ENCODE results near the gene VPS13D. TPM values are rescaled to one million over a fixed set of nuclear protein-coding genes. Genes with fewer than 3 reads are reported as not detected.
"Not testable (repeated sequence)": the region's sequence is repeated elsewhere in the genome, so short reads cannot be mapped to it uniquely, and the experiment has no call there.

The VPS13D gene
- polyA plus RNA-seq, 3 donors from 2014 or later: 4.2 to 9.9 (median 6.6) TPM

GRCh38 chr1:12324423-12324822, 94.6 kb downstream of the VPS13D start:
- Mint-ChIP-seq H3K27ac (peak overlapping the region in 1 of 6 donors; percentile 33), H3K36me3 (peaks cover 30 to 53% (median 33%) of the 10 kb centered on the region in 3 donors), H3K27me3 (ENCODE audit: low read depth in 3 of 3) (no peaks in the 10 kb centered on the region), H3K4me1 (peaks cover 0 to 7% of the 10 kb centered on the region in 2 donors), H3K9me3 (no peaks in the 10 kb centered on the region), H3K4me3 (no peak overlapping the region)
- no peak for DNase-seq

DNA sequence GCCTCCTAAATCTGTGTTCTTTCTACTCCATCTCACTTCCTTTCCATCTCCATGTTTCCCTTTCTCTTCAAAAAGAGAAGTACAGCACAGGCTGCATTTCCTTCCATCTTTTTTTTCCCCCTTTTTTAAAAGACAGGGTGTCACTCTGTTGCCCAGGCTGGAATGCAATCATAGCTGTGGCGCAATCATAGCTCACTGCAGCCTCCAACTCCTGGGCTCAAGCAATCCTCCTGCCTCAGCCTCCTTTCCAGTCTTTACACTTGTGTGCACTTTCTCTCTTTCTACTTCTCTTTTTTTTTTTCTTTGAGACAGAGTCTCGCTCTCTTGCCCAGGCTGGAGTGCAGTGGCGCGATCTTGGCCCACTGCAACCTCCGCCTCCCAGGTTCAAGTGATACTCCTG, 95.1 kb downstream of the VPS13D start:
- H3K27me3 Mint-ChIP-seq (ENCODE audit: low read depth in 3 of 3); H3K4me1 Mint-ChIP-seq; H3K4me3 Mint-ChIP-seq; DNase-seq; H3K9me3 Mint-ChIP-seq; H3K27ac Mint-ChIP-seq: not testable (repeated sequence)
- peaks cover 24 to 51% (median 31%) of the 10 kb centered on the region in 3 donors for H3K36me3 Mint-ChIP-seq

DNA sequence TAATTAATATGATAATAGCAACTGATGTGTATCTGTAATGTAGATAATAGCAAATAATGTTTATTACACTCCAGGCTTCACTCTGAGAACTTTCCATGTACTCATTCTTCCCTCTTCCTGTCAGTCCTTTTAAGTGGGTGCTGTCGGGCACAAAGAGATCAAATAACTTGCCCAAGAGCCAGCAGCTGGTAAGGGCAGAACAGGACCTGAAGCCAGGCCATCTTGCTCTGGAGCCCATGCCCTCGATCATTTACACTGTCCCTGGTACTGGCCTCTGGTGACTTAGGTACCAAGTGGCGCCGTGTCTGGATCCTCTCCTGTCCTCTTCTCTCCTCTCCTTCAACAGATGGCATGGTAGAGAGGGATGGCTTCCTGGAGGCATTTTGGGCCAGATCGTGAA, 97.2 kb downstream of the VPS13D start:
- H3K27ac Mint-ChIP-seq: no peak overlapping the region
- no peak overlapping the region for H3K4me3 Mint-ChIP-seq

DNA sequence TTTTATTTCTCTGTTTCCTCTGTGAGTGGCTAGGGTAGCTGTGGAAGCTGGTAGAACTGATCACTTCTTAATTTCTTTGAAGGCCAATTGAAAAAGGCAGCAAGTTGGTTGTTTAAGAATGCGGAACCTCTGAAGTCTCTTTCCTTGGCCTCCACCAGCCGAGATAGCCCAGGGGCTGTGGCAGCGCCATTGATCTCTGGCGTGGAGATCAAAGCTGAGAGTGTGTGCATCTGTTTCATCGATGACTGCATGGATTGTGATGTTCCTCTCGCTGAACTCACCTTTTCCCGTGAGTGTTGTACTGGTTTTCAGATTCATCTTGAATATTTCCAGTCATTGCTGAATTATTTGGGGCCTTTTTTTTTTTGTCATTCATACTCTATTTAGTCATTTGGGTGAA, 97.7 kb downstream of the VPS13D start:
- Mint-ChIP-seq H3K27me3 (ENCODE audit: low read depth in 3 of 3) (no peaks in the 10 kb centered on the region), H3K4me3 (no peak overlapping the region), H3K9me3 (no peaks in the 10 kb centered on the region), H3K36me3 (peaks cover 23 to 45% (median 28%) of the 10 kb centered on the region in 3 donors), H3K4me1 (no peaks in the 10 kb centered on the region), H3K27ac (no peak overlapping the region)
- no peak for DNase-seq

More for the DNA sequence above, 97.2 kb downstream of the VPS13D start:
- H3K9me3 Mint-ChIP-seq: no peaks in the 10 kb centered on the region
- H3K4me1 Mint-ChIP-seq: no peaks in the 10 kb centered on the region
- H3K36me3 Mint-ChIP-seq: peaks cover 26 to 46% (median 33%) of the 10 kb centered on the region in 3 donors
- H3K27me3 Mint-ChIP-seq (ENCODE audit: low read depth in 3 of 3): no peaks in the 10 kb centered on the region
- no peak for DNase-seq

DNA sequence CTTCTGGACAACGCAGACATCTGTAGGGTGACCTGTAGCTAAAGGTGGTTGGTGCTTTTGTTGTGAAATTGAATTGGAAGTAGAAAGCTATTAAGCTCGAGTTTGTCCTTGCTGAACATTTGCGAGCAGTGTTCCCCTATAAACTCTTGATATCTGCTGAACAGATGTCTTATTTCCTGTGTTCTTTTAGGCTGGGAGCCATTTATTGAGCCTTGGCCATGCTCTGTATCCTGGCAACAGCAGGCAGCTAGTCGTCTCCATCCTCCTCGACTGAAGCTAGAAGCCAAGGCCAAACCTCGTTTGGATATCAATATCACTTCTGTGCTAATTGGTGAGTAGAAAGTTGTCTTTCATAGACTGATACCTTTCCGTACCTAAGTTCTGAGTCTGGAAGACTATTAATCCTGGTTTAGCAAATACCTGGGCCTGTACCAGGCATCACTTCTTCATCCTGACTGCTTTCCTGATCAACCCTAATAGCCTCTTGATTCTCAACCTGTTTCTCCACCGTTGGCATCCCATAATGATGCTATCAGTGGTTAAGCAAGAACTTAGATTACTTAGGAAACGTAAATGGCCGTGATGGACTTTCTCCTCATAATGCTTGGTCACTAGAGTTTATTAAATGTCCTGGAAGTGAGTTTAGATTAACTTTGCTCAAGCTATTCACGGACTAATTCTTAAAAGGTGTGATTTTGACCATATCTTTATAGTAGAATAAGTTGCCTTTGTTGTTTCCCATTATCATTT, 103.4 kb downstream of the VPS13D start:
- Mint-ChIP-seq H3K27ac (no peak overlapping the region), H3K4me1 (no peaks in the 10 kb centered on the region), H3K9me3 (no peaks in the 10 kb centered on the region), H3K27me3 (ENCODE audit: low read depth in 3 of 3) (no peaks in the 10 kb centered on the region), H3K4me3 (no peak overlapping the region), H3K36me3 (peaks cover 51 to 59% (median 54%) of the 10 kb centered on the region in 3 donors)
- no peak for DNase-seq

GRCh38 chr1:12335815-12336214, 106.0 kb downstream of the VPS13D start:
- peaks cover 45 to 66% (median 54%) of the 10 kb centered on the region in 3 donors for H3K36me3 Mint-ChIP-seq
- no peak overlapping the region for H3K4me3 Mint-ChIP-seq
- no peaks in the 10 kb centered on the region for H3K9me3 Mint-ChIP-seq
- peaks cover 4 to 6% of the 10 kb centered on the region in 2 donors for H3K4me1 Mint-ChIP-seq
- no peaks in the 10 kb centered on the region for H3K27me3 Mint-ChIP-seq (ENCODE audit: low read depth in 3 of 3)
- H3K27ac Mint-ChIP-seq: no peak overlapping the region
- DNase-seq: no peak

GRCh38 chr1:12336413-12336812, 106.6 kb downstream of the VPS13D start:
- Mint-ChIP-seq H3K4me1 (peaks cover 7 to 12% of the 10 kb centered on the region in 2 donors), H3K9me3 (no peaks in the 10 kb centered on the region), H3K27me3 (ENCODE audit: low read depth in 3 of 3) (no peaks in the 10 kb centered on the region), H3K27ac (no peak overlapping the region), H3K36me3 (peaks cover 44 to 64% (median 54%) of the 10 kb centered on the region in 3 donors), H3K4me3 (no peak overlapping the region)
- no peak for DNase-seq

DNA sequence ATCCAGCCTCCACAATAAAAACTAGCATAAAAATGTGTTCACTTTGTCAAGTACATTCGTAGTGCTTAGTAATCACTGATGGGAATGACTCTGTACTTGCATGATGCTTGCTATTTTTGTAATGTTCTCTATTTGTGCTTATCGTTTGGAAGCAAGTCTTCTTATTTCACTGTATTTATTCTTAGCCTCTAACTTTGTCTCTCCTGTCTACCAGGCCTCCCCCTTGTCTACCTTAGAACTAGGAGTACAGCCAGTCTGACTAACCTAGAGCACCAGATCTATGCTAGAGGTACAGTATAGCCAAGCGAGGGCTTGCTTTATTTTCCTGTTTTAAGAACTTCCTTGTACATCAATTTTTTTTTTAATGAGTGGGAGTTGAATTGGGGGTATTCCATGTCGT, 108.2 kb downstream of the VPS13D start:
- no peak for DNase-seq
- Mint-ChIP-seq H3K27me3 (ENCODE audit: low read depth in 3 of 3) (no peaks in the 10 kb centered on the region), H3K36me3 (peaks cover 46 to 72% (median 54%) of the 10 kb centered on the region in 3 donors), H3K9me3 (no peaks in the 10 kb centered on the region), H3K4me1 (peaks cover 15 to 26% of the 10 kb centered on the region in 2 donors), H3K4me3 (no peak overlapping the region), H3K27ac (no peak overlapping the region)

GRCh38 chr1:12338823-12339222, 109.0 kb downstream of the VPS13D start:
- no peaks in the 10 kb centered on the region for H3K9me3 Mint-ChIP-seq
- H3K27ac Mint-ChIP-seq: no peak overlapping the region
- H3K4me1 Mint-ChIP-seq: peaks cover 15 to 26% of the 10 kb centered on the region in 2 donors
- no peaks in the 10 kb centered on the region for H3K27me3 Mint-ChIP-seq (ENCODE audit: low read depth in 3 of 3)
- no peak overlapping the region for H3K4me3 Mint-ChIP-seq
- peaks cover 43 to 69% (median 49%) of the 10 kb centered on the region in 3 donors for H3K36me3 Mint-ChIP-seq
- DNase-seq: no peak

DNA sequence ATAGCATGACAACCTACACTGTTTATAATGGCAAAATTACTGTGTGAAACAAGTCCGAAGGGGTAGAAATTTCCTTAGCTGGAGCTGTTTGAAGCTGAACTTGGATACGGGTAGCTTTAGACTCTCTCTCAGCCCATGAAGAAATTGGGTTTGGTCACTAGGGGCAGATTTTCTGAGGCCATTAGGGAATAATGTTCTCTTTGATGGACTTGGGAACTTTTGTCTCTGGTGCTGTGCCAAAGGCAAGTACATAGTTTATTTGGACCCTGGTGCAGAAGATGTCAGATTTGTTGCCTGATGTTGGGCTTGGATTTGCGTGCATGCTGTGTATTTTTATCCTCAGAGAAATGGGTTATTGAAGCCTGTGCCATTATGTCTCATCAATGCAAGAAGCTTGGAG, 109.6 kb downstream of the VPS13D start:
- no peak overlapping the region for H3K27ac Mint-ChIP-seq
- H3K9me3 Mint-ChIP-seq: no peaks in the 10 kb centered on the region
- no peaks in the 10 kb centered on the region for H3K27me3 Mint-ChIP-seq (ENCODE audit: low read depth in 3 of 3)

GRCh38 chr1:12339811-12340543, 110.1 kb downstream of the VPS13D start:
- DNase-seq: no peak
- Mint-ChIP-seq H3K27me3 (ENCODE audit: low read depth in 3 of 3) (no peaks in the 10 kb centered on the region), H3K27ac (no peak overlapping the region), H3K9me3 (no peaks in the 10 kb centered on the region), H3K4me3 (no peak overlapping the region), H3K4me1 (peaks cover 21 to 33% of the 10 kb centered on the region in 2 donors), H3K36me3 (peaks cover 39 to 59% (median 41%) of the 10 kb centered on the region in 3 donors)

More for the DNA sequence above, 109.6 kb downstream of the VPS13D start:
- peaks cover 16 to 27% of the 10 kb centered on the region in 2 donors for H3K4me1 Mint-ChIP-seq
- H3K36me3 Mint-ChIP-seq: peaks cover 39 to 65% (median 44%) of the 10 kb centered on the region in 3 donors
- no peak for DNase-seq
- no peak overlapping the region for H3K4me3 Mint-ChIP-seq

DNA sequence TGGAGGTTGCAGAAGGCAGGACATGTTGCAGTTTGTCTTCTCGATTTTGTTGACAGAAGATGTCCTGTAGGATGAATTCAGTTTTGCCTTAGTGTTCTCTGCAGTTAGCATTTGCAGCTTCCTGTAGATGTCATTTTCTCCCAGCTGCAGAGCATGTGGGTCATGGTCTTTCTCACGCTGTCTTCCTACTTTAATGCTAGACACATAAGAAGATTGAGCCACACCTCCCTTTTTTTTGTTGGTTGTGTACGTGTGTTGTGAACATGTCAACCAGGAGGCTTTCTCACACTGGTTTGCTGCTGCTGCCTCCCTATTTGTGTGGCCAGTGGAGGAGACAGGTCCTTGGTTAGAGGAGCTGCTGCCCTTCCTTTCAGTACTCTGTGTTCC, 110.7 kb downstream of the VPS13D start:
- no peaks in the 10 kb centered on the region for H3K27me3 Mint-ChIP-seq (ENCODE audit: low read depth in 3 of 3)
- no peak overlapping the region for H3K27ac Mint-ChIP-seq
- no peak overlapping the region for H3K4me3 Mint-ChIP-seq
- H3K36me3 Mint-ChIP-seq: peaks cover 35 to 56% (median 38%) of the 10 kb centered on the region in 3 donors
- DNase-seq: no peak
- H3K9me3 Mint-ChIP-seq: no peaks in the 10 kb centered on the region
- peaks cover 27 to 38% of the 10 kb centered on the region in 2 donors for H3K4me1 Mint-ChIP-seq

DNA sequence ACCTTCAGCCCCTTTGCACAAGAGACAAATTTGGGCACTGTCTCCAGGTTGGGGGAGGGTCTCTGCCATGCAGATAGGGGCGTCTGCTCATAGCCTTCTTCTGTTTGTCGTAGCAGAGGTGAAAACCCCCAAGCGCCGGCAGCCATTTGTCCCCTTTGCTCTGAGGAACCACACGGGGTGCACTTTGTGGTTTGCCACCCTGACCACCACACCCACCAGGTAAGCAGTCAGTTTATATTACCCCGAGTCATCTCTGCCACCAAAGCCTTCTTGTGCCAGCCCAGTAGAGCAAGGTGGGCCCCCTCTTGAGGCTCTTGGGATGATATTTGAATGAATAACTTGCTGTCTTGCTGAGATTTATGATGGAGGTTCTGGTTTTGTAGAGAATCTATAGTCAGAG, 111.8 kb downstream of the VPS13D start:
- no peaks in the 10 kb centered on the region for H3K9me3 Mint-ChIP-seq
- H3K4me1 Mint-ChIP-seq: peaks cover 34 to 49% of the 10 kb centered on the region in 2 donors
- H3K36me3 Mint-ChIP-seq: peaks cover 29 to 56% (median 31%) of the 10 kb centered on the region in 3 donors
- H3K4me3 Mint-ChIP-seq: no peak overlapping the region
- peak in 1 of 3 donors; percentile 6 for DNase-seq
- H3K27me3 Mint-ChIP-seq (ENCODE audit: low read depth in 3 of 3): no peaks in the 10 kb centered on the region
- peak overlapping the region in 1 of 6 donors; percentile 54 for H3K27ac Mint-ChIP-seq

DNA sequence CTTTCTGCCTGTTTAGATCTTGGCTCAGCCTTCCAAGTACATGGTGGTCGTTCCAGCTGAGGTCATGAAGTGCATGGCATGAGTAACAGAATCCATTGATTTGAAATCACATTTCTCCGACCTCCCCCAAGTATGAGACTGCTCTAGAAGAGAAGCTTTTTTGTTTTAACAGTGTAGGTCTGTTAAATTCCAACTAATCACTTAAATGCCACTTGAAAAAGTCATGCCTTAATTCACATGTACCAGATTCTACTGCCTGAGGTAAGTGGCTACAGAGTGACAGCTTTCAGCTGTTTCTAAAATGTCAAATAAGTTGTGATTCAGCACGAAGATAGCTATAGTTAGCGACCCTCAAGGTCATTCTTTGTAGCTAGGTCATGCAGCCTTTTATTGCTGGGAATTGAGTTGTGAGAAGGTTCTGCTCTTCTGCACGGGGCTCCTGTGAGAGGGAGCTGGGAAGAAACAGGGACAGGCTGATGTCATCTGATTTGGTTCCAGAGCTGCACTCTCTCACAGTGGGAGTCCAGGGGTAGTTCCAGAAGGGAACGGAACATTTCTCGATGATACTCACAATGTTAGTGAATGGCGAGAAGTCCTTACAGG, 112.7 kb downstream of the VPS13D start:
- Mint-ChIP-seq H3K27ac (no peak overlapping the region), H3K4me3 (no peak overlapping the region), H3K9me3 (no peaks in the 10 kb centered on the region), H3K27me3 (ENCODE audit: low read depth in 3 of 3) (no peaks in the 10 kb centered on the region), H3K4me1 (peaks cover 34 to 52% of the 10 kb centered on the region in 2 donors), H3K36me3 (peaks cover 28 to 54% (median 31%) of the 10 kb centered on the region in 3 donors)
- no peak for DNase-seq
